ENCODE measurements around the gene BACH2. TPM values are rescaled to one million over a fixed set of nuclear protein-coding genes. Genes with fewer than 3 reads are reported as not detected.

BACH2 gene
- polyA plus RNA-seq, 1 donor from 2014 or later = 45.5 TPM

DNA sequence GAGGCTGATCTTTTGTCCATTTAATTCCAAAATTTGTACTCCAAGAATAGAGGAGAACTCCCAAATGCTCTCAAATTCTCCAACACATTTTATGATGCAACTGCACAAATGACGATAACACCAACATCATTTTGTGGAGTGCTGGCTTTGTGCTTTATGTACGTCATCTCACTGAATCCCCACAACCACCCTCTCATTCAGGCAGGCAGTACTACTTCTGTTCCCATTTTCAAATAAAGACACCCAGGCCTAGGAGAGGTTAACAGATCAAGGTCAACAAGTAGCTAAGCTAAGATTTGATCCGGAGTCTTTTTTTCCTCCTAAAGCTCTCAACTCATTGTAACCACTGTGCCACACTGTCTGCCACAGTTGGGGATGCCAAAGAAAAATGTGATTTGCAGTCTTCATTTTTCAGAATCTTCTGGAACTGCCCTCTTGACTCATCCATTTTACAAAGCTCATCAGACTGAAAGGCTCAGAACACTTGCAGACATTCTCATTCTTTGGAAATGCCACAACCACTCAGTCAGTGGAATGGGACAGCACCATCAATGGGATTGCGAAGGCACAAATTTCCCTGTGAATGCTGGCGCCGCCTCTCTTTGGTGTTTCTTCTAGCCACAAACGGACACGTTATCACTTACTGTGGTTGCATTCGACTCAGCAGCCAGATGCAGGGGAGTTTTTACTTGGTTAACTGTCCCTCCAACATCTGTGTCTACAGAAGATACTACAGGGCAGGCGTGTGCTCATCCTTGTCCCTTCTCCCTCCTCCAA is 217.9 kb downstream of the BACH2 start:
- Histone ChIP-seq H3K4me3 (ENCODE audit: low read length) (no peak overlapping the region), H4K20me1 (ENCODE audit: insufficient read depth) (no peaks in the 10 kb centered on the region)

DNA sequence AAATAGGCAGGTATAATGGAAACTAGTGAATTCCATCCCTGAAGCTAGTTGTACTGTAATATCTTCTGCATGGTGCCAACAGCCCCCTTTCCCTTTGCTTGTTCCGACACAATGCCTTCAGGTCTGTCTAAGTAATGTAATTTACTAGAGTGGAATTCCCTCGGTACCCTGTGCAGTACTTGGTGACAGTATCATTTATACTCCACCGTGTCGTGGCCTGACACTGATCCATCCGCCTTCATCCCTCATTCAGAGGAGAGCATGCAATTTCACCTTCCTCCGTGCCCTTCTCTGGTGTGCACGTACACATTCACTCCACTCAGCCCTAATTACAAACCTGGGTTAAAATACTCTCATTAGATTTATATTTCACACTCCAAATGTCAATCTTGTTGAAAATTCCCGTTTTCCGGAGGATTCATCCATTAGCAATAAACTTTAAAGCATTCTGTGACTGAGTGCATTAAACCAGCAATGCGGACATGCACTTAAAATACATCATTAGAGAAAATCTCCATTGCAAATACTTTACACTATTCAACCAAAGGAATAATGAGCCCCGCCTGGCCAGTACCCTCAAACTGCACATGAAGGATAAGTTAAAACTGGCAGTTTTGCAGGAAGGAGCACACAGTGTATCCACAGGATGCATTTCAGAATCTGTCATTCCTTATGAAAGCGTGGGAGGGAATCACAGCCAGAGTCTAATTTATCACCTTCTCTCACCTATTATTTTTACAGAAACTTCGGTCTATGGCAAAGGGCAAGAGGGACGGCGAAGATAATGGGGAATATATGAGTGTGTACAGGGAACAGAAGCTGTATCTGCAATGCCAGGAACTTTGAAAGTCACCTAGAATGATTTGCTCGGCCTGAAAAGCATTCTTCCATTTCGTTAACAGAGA is 219.9 kb downstream of the BACH2 start:
- peak overlapping the region; percentile 48 for H3K9ac ChIP-seq (ENCODE audit: low read length)
- TF ChIP-seq POLR2AphosphoS5 (IDR thresholded peaks at IDR 0.05) = peak; percentile 81
- no peak for TF ChIP-seq TAF1 (IDR thresholded peaks at IDR 0.05; ENCODE audit: low read depth)
- peak; percentile 74 for TF ChIP-seq EP300 (conservative IDR thresholded peaks at IDR 0.05; ENCODE audit: poor library complexity, severe bottlenecking)
- TF ChIP-seq RAD21 (conservative IDR thresholded peaks at IDR 0.05) = no peak
- TF ChIP-seq, protein P1, sequence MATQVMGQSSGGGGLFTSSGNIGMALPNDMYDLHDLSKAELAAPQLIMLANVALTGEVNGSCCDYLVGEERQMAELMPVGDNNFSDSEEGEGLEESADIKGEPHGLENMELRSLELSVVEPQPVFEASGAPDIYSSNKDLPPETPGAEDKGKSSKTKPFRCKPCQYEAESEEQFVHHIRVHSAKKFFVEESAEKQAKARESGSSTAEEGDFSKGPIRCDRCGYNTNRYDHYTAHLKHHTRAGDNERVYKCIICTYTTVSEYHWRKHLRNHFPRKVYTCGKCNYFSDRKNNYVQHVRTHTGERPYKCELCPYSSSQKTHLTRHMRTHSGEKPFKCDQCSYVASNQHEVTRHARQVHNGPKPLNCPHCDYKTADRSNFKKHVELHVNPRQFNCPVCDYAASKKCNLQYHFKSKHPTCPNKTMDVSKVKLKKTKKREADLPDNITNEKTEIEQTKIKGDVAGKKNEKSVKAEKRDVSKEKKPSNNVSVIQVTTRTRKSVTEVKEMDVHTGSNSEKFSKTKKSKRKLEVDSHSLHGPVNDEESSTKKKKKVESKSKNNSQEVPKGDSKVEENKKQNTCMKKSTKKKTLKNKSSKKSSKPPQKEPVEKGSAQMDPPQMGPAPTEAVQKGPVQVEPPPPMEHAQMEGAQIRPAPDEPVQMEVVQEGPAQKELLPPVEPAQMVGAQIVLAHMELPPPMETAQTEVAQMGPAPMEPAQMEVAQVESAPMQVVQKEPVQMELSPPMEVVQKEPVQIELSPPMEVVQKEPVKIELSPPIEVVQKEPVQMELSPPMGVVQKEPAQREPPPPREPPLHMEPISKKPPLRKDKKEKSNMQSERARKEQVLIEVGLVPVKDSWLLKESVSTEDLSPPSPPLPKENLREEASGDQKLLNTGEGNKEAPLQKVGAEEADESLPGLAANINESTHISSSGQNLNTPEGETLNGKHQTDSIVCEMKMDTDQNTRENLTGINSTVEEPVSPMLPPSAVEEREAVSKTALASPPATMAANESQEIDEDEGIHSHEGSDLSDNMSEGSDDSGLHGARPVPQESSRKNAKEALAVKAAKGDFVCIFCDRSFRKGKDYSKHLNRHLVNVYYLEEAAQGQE (IDR thresholded peaks at IDR 0.05; ENCODE audit: borderline replicate concordance) = peak; percentile 48
- TF ChIP-seq, protein P2, sequence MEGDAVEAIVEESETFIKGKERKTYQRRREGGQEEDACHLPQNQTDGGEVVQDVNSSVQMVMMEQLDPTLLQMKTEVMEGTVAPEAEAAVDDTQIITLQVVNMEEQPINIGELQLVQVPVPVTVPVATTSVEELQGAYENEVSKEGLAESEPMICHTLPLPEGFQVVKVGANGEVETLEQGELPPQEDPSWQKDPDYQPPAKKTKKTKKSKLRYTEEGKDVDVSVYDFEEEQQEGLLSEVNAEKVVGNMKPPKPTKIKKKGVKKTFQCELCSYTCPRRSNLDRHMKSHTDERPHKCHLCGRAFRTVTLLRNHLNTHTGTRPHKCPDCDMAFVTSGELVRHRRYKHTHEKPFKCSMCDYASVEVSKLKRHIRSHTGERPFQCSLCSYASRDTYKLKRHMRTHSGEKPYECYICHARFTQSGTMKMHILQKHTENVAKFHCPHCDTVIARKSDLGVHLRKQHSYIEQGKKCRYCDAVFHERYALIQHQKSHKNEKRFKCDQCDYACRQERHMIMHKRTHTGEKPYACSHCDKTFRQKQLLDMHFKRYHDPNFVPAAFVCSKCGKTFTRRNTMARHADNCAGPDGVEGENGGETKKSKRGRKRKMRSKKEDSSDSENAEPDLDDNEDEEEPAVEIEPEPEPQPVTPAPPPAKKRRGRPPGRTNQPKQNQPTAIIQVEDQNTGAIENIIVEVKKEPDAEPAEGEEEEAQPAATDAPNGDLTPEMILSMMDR (IDR thresholded peaks at IDR 0.05; ENCODE audit: poor library complexity, severe bottlenecking) = no peak
- H3K27me3 ChIP-seq (ENCODE audit: insufficient read depth, low read depth, low read length) = no peaks in the 10 kb centered on the region
- H3K4me2 ChIP-seq (ENCODE audit: low read length) = no peak overlapping the region
- no peaks in the 10 kb centered on the region for H3K9me2 ChIP-seq (ENCODE audit: insufficient read depth, low read length)
- no peaks in the 10 kb centered on the region for H4K20me1 ChIP-seq (ENCODE audit: insufficient read depth)
- H3K36me3 ChIP-seq (ENCODE audit: insufficient read depth, low read length) = no peaks in the 10 kb centered on the region
- H3K79me2 ChIP-seq (replicated peaks; ENCODE audit: insufficient read depth, low read length) = peaks cover 24% of the 10 kb centered on the region
- no peaks in the 10 kb centered on the region for H3K9me3 ChIP-seq (ENCODE audit: low read length)
- peaks cover 12% of the 10 kb centered on the region for H3F3A ChIP-seq (ENCODE audit: insufficient read depth, low read length, poor library complexity, severe bottlenecking)
- H3K4me3 ChIP-seq (ENCODE audit: low read length) = peak overlapping the region; percentile 49
- peak overlapping the region; percentile 82 for H3K27ac ChIP-seq (ENCODE audit: low read length)
- H2AFZ ChIP-seq (ENCODE audit: low read depth, low read length) = no peak overlapping the region

More for the DNA sequence above, 217.9 kb downstream of the BACH2 start:
- Histone ChIP-seq H3K4me2 (ENCODE audit: low read length) (no peak overlapping the region), H2AFZ (ENCODE audit: low read depth, low read length) (no peak overlapping the region), H3K27ac (ENCODE audit: low read length) (no peak overlapping the region), H3K9me2 (ENCODE audit: insufficient read depth, low read length) (no peaks in the 10 kb centered on the region), H3K36me3 (ENCODE audit: insufficient read depth, low read length) (no peaks in the 10 kb centered on the region), H3K9ac (ENCODE audit: low read length) (no peak overlapping the region), H3F3A (ENCODE audit: insufficient read depth, low read length, poor library complexity, severe bottlenecking) (peaks cover 12% of the 10 kb centered on the region), H3K79me2 (replicated peaks; ENCODE audit: insufficient read depth, low read length) (peaks cover 24% of the 10 kb centered on the region), H3K9me3 (ENCODE audit: low read length) (no peaks in the 10 kb centered on the region), H3K27me3 (ENCODE audit: insufficient read depth, low read depth, low read length) (no peaks in the 10 kb centered on the region)
- TF ChIP-seq EZH2 (IDR thresholded peaks at IDR 0.05; ENCODE audit: borderline replicate concordance, insufficient read depth, low read length, poor library complexity, severe bottlenecking) (no peak), RAD21 (conservative IDR thresholded peaks at IDR 0.05) (no peak), EP300 (conservative IDR thresholded peaks at IDR 0.05; ENCODE audit: poor library complexity, severe bottlenecking) (no peak), POLR2AphosphoS5 (IDR thresholded peaks at IDR 0.05) (no peak), MXI1 (conservative IDR thresholded peaks at IDR 0.05; ENCODE audit: poor library complexity, severe bottlenecking) (no peak), SMC3 (conservative IDR thresholded peaks at IDR 0.05; ENCODE audit: poor library complexity) (no peak), TAF1 (IDR thresholded peaks at IDR 0.05; ENCODE audit: low read depth) (no peak)
- TF ChIP-seq, protein P2 (IDR thresholded peaks at IDR 0.05; ENCODE audit: poor library complexity, severe bottlenecking) = no peak
- TF ChIP-seq, protein P1 (IDR thresholded peaks at IDR 0.05; ENCODE audit: borderline replicate concordance) = no peak
